Inflammatory macrophage treated with lipopolysaccharide for 4 hours (primary cell): Measurements from ENCODE around the gene WDR90.

Experiments
- DNase-seq: peaks from one replicate; pipeline ENCODE4 v3.0.0-alpha.2; 2020

WDR90 gene

GRCh38 chr16:648781-649589 is at the start of gene WDR90:
WDR90 (plus strand) TSS chr16:649365; CDS start chr16:649417, 52 bp downstream.
- peak; percentile 94 for DNase-seq

GRCh38 chr16:600781-601180 is 48.4 kb upstream of the WDR90 start:
- no peak for DNase-seq

GRCh38 chr16:603933-604332 is 45.2 kb upstream of the WDR90 start:
- no peak for DNase-seq

GRCh38 chr16:606656-607307 is 42.4 kb upstream of the WDR90 start:
- DNase-seq: no peak

- DNase-seq: no peak
Observed at GRCh38 chr16:608019-608418, 41.1 kb upstream of the WDR90 start.

- no peak for DNase-seq
Observed at GRCh38 chr16:609316-609715, 39.8 kb upstream of the WDR90 start.

GRCh38 chr16:609984-610383 is 39.2 kb upstream of the WDR90 start:
- DNase-seq: no peak

GRCh38 chr16:610513-611381 is 38.4 kb upstream of the WDR90 start:
- DNase-seq: peak; percentile 61

GRCh38 chr16:615122-615521 is 34.0 kb upstream of the WDR90 start:
- no peak for DNase-seq

- DNase-seq: no peak
Observed at GRCh38 chr16:616733-617586, 32.2 kb upstream of the WDR90 start.

- no peak for DNase-seq
Observed at GRCh38 chr16:617855-618254, 31.3 kb upstream of the WDR90 start.

GRCh38 chr16:619476-620100 is 29.6 kb upstream of the WDR90 start:
- no peak for DNase-seq

- no peak for DNase-seq
Observed at GRCh38 chr16:620700-621525, 28.3 kb upstream of the WDR90 start.

GRCh38 chr16:621526-622105 is 27.5 kb upstream of the WDR90 start:
- DNase-seq: no peak

GRCh38 chr16:622920-623280 is 26.3 kb upstream of the WDR90 start:
- DNase-seq: no peak

- no peak for DNase-seq
Observed at GRCh38 chr16:624526-625070, 24.6 kb upstream of the WDR90 start.

GRCh38 chr16:625117-625976 is 23.8 kb upstream of the WDR90 start:
- no peak for DNase-seq

- no peak for DNase-seq
Observed at GRCh38 chr16:625977-626765, 23.0 kb upstream of the WDR90 start.
